Smooth muscle cell of the brain vasculature (primary cell): ENCODE data around the gene BTC.
"Not testable (repeated sequence)": the region's sequence is repeated elsewhere in the genome, so short reads cannot be mapped to it uniquely, and the experiment has no call there.

ENCODE experiments used
- DNase-seq: peaks from one replicate; pipeline ENCODE4 v3.0.0-alpha.2; 2012; ENCODE audit warnings: low read depth, low spot score

BTC gene

DNA sequence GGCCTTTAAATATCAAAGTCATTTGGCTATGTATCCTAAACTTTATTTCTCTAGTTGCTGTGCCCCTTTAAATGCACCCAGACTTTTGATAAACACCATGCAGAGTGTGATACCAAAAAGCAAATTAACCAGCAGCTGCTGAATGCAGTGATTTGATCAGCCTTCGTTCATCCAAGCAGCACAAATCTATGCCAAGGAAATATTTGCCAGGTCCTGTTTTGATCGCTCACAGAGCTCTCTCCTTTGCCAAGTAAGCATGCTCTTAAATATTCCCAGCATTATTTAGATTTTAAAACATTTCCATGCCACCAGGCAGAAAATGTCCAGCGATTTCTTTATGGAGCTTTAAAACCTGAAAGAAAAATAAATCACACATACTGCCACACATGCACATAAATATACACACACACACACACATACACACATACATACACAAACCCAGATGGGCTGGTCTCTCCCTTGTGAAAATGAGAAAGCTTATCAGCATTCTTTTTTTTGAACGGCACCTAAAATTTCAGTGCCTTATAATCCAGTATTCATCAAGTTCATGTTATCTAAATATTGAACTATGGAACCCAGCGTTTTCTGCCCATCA lies 35.7 kb downstream of the BTC start:
- no peak for DNase-seq

DNA sequence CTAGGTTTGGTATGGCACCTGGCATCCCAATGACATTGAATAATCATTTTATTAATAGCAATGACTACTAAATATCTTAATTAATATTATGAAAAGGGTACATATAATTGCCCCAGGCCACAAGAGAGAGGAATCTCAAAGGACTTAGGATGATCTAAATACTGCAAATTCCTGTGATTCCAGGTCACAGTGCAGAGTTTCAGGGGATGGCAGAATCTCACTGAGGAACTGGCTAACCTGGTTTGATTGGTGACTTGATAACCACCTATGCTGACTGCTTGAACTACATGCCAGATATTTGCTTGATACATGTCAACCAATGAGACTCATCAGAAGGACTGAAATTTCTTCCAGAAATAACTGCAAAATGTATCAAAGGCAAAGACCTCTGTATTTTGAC lies 37.2 kb downstream of the BTC start:
- no peak for DNase-seq

DNA sequence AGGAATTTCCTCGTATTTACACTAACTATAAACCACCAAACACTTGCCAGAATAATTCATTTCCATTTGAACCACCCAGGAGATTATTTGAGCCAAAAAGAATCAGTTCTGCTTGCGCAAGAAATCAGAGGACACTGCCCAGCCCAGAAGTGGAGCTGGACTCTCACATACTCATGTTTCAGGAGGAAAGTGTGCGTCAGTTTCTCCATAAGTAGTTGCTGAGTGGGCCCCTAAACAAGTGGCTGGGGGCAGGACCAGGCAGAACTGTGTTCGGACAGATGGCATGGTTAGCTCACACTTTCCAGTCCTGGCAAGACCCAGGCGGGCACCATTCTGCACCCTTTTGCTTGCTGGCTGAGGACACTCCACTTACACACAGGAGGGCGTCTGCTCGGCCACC lies 38.8 kb downstream of the BTC start:
- no peak for DNase-seq

DNA sequence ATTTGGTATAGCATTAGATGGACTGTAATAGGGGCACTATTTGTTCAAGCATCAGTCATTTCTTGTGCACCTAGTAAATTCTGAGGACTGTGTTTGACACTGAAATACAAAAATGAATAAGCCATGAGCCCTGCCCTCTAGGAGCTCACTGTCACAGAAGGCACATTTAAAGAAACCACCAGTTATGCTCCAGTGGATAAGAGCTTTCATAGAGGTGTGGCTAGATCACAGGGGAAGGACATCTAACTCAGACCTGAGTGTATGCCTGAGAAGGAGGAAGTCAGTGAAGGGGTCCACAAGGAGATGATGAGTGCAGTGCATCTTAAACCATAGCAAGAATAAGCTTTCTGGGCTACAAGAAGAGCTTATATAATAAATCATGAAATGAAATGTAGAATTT lies 40.1 kb downstream of the BTC start:
- DNase-seq: no peak

DNA sequence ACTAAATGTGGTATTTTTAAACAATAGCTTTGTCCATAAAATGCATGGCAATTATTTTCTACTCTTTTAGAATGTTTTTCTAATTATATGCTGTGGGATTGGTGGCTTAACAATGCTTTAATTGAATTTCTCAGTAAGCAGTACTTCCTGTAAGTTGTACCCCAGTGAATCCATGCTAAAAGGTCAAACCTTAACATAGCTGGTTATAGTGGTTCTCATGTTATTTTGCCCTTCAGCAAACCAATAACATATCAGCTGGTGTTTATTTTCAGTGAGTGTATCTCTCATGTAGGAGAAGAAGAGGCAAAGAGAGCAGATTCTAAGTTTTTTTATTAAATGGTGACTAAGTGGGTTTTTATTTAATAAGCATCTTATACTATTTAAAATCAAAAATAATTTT lies 41.5 kb downstream of the BTC start:
- DNase-seq: no peak

DNA sequence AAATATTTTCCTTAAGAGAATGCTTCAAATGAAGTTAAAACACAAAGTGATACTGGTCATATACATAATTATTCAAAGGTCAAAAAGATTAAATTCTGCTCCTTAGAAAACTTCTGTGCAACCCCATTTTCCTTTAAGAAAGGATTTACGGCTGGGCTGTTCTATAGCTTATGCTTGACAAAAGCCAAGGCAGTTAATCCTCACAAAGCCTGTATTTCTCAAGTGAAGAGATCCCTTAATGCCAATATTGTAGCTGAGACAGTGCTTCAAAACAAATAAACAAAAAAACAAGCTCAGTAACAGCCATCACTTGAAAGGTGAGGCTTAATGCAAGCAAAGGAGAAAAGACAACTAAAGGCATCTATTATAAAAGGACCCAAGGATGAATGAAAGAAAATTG lies 42.5 kb downstream of the BTC start:
- no peak for DNase-seq

DNA sequence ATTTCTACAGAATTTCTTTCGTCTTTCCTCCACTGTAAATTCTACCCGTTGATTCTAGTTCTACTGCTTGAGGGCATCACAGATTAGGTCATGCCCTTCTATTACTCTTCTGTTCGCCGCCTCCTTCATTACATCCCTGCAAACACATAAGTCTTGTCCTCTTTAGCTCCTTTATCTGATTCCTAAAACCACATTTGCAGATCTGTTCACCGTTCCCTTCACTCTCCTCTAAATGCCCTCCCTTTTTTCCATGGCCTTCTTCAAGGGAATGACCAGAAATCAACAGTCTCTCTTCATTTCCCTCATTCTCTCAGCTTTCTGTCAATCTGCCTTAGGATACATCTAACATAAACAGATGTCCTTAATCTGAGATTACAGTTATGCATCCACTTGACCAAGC lies 43.1 kb downstream of the BTC start:
- DNase-seq: no peak

DNA sequence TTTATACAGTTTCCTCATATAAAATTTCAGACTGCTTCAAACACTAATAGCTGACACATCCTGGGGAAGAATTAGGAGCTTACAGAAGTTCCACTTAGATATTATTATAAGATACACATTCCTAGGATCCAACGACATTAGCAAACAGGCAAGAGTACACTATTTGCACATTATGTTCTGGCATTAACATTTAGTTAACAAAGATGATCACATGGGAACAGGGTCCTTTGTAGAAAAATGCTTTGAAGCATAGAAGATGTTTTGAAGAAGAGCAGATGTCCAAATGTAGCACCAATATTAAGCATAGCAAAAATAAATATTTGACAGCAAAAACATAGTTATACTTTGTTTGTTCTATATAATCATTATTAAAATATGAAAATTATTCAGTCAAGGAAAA lies 52.1 kb downstream of the BTC start:
- DNase-seq: no peak

DNA sequence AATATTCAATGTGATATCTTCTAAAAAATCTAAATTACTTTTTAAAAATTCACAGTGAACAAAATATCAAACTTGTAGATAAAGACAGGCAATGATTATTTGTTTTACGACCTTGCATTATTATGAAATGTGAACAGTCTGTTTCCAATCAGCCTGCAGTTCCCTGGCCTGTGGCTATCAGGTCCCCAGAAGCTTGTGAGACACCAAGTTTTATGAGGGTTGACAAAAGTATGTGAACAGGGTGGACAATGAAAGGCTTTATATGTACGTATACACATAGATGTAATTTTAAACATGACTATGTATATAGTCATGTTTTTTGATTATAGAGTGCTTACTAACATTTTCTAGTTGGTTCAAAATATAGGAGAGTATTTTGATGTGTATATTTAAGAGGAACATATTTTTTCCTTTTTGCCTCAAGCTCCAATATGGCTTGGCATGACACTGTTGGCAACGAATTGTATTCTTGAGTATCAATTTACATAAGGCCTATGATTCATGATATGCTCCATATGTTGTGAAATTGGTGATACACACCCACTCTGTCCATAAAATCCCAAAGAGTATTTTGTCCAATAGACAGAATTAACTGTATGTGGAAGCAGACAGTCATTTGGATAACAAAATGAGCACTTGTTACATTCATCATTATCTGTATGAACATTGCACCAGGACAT lies 55.7 kb downstream of the BTC start:
- DNase-seq: no peak

DNA sequence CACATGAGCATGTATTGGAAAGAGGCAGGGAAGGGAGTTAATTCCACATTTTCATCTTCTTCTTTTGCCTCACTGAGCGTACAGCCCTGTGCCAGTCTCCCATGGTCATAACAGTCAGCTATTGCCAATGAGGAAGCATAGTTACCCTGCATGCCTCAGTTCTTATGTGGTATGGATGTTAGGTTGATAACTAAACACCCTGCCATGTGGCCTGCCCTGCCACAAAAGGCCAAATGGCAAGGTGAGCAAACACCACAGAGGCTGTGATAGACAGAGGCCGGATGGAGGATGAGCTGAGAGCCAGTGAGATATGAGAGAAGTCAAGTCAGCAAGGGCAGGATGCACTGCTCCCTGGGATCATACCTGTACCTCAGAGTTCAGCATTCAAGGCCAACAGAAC lies 59.3 kb downstream of the BTC start:
- DNase-seq: no peak

DNA sequence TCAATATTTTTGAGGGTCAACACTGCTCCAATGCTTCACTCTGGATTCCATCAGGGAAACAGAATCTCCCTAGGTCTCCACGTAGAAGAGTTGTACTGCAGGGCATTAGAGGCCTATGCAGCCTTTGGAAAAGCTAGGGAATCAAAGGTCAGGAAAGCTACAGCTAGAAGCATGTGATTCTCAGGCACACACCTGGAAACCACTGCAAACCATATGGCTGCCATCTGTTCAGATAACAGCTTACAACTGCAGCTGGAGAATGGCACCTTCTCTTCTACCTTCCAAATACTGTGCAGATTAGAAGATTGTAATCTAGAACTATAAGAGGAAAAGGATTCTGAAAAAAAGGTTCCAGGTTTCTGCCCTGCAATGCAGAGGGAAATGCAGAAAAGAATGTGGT lies 60.6 kb downstream of the BTC start:
- no peak for DNase-seq

DNA sequence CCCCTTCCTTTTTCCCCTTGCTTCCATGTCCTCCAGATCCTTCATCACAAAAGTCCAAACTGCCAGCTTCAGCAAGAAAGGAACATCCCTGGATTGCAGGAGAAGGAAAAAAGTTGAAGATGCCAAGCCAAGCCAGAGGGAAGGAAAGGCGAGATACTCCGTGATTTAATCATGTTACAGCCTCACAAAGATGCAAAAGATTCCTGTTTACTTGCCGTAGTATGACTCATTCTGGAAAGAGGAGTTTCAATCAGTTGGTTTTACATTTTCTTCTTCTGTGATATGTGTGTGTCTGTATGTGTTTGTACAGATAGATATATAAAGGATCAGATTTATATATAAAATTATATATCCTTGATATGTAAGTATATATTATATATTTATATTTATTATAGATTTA lies 69.3 kb downstream of the BTC start:
- DNase-seq: no peak

DNA sequence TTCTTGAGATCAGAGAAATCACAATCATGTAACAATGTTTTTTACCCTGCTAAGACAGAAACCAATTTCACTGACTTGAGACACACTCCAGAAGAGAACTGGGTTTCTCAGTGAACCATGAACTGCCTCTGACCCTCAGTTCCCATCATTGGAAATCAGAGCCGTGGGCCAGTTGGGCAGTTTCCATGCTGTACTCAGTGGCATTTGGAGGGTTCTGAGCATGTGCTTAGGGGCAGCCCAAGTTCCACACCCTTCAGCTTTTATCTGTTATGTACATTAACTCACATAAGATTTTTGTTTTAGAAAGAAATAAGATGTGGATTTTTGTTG lies 77.9 kb downstream of the BTC start:
- no peak for DNase-seq

DNA sequence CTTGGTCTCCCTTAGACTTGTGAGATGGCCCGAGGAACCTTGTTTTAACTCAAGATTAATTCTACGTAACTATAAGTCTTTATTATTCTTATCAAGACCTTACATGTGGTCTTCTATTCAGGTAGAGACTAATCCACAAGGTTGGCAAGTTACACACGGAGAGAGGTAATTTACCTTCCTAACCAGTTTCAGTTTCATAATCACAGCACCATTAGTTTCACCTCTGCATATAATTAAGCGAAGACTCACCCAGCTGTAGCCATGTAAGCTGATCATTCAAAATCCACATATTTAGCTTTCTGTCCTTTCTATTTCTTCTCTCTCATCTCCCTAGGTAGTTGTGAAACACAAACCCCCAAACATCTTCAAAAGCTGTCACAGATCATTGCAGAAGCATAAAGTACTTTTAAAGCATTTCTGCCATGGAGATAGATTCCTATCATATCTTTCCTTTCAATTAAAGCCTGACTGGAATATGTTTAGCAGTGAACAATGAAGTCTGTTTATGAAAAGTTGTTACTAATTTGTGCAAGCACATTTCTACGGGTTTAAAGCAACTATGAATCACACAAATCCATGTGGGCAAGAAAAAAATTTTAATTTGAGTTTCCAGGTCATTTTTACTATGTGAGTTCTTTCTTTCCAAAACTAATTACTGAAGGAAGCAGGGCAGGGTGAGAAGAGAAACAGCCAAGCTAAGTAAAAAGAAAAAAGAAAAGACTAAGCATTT lies 78.5 kb downstream of the BTC start:
- DNase-seq: no peak

DNA sequence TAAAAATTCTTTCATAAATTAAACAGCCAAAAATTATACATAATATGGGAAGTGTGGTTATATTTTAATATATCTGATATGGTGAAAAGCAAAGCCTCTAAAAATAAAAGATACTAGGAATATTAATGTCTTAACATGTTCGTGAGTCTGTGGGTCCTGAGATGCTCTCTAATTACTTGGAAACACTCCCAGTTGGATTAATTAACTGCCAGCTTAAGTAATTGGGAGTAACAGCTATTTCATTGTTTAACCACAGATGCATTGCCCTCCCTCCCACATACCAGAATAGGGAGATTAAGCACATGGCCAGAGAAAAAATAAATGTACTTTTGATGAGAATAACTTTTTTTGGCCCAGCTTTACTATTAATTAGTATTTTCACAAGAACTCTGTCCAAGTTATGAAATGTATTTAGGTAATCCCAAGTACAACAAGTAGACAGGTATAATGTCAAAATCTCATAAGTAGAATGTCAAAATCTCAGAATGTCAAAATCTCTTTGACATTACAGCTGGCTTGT lies 79.7 kb downstream of the BTC start:
- DNase-seq: no peak

DNA sequence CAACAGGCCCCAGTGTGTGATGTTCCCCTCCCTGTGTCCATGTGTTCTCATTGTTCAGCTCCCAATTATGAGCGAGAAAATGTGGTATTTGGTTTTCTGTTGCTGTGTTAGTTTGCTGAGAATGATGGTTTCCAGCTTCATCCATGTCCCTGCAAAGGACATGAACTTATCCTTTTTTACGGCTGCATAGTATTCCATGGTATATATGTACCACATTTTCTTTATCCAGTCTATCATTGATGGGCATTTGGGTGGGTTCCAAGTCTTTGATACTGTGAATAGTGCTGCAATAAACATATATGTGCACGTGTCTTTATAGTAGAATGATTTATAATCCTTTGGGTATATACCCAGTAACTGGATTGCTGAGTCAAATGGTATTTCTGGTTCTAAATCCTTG lies 86.2 kb downstream of the BTC start:
- not testable (repeated sequence) for DNase-seq
